HG03095 (cell line): Measurements from ENCODE around the gene THBS2.
"Not testable (repeated sequence)": the region's sequence is repeated elsewhere in the genome, so short reads cannot be mapped to it uniquely, and the experiment has no call there.

ENCODE experiments used
- ATAC-seq: cut with Tn5 transposase; IDR thresholded peaks from one replicate; pipeline ENCODE4 v1.9.1; 2021; ENCODE audit warnings: moderate library complexity; ENCODE audit not compliant: unreplicated experiment

The THBS2 gene

GRCh38 chr6:169186496-169187169 is 67.0 kb downstream of the THBS2 start:
- no peak for ATAC-seq

DNA sequence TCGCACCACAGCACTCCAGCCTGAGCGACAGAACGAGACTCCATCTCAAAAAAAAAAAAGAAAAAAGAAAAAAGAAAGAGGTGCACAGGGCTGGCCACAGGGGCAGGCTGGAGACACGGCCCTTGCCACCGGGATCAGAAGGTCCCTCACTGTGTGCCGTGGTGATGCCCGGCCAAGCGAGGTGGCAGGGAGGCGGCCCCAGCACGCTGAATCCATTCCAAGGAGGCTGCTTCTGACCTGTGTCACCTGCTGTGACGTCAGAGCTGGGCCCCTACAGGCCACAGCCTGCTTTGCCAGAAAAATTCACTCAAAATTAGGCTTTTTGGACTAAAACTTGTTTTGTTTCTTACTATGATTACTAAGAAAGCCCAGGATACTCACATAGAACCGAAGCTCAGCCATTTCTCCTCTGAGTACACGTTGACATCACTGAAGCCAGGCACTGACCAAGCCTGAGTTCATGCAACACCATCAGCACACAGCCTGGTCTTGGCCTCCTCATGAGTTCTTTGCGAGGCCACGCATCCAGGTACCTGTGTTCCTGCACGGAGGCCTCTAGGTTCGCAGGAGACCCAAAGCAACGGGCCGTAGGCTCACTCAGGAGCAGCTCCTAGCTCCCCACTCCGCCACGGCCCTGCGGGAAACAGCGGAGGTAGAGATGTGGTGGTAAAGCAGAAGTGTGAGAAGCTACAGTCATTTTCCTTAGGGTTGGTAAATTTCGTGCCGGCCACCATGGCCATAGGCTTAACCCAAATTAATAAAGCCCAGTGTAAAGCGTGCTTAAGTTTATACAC is 67.8 kb downstream of the THBS2 start:
- ATAC-seq = no peak

DNA sequence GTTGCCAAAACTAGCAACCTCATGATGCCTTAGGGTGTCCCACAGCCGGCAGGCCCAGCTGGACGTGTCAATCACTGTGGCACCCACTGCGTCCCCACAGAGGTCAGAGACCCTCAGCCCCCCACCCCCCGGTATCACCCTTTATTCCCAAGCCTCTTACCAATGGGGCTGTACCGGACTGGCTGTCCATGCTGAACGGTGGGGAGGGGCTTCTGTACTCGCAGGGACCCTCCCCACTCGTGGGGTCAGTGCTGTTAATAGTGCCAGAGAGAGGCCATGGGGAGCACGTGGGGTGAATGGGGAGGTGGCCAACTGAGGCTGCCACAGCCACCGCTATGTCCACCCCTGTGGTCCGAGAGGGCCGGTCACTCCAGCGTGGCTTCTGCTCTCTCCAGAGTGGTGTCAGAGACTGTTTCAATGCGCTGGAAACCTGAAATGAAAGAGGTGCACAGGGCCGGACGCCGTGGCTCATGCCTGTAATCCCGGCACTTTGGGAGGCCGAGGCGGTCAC is 68.6 kb downstream of the THBS2 start:
- ATAC-seq = no peak

- no peak for ATAC-seq
Measured at GRCh38 chr6:169184419-169184818, 69.2 kb downstream of the THBS2 start.

DNA sequence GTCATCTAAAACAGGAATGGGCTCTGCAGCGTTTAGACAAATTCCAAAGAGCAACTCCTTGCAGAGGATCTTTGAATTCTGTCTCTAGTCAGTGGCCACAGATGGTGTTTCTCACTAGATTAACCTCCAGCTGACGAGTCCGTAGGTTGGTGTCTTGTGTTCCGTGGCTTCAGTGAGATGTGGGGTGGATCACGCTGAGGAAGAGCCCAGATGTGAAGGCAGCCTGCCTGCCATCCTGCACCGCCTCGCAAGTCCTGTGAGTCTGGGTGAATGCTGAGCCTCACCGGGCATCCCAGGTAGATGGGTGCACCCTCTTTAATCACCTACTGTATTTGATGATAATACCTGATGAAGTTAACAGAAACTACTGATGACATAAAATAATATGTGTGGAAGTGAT is 70.4 kb downstream of the THBS2 start:
- no peak for ATAC-seq

- ATAC-seq = not testable (repeated sequence)
Measured at GRCh38 chr6:169179831-169180230, 73.8 kb downstream of the THBS2 start.

DNA sequence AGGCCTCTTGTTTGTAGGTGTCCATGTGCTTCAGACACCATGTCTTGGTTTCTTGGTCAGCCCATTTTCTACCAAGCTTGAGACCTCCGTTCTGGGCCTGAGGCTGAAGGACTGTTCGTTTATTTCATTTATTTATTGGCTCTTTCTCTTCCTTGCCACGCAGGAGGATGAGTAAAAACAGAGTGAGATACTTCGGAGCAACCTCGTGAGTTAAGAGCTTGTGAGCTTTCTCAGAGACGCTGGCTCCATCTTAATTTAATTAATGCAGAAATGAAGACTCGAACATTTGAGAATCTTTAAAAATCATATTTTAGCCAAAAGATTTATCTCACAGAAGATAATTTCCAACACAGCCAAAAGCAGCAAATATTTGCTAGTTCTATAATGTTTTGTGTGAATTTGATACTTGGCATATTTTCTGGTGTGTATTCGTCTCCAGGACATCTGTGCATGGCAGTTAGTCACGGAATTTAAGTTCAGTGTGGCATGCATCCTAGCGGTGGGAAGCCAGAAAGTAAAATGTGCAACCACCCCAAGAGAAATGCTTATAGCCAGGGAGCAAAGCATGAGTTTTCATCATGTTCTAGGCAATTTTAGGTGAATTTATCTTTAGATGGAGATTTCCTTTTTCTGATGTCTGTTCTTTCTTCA is 76.0 kb downstream of the THBS2 start:
- no peak for ATAC-seq

- no peak for ATAC-seq
Measured at GRCh38 chr6:169176361-169176991, 77.2 kb downstream of the THBS2 start.

GRCh38 chr6:169175360-169175887 is 78.2 kb downstream of the THBS2 start:
- ATAC-seq = no peak

DNA sequence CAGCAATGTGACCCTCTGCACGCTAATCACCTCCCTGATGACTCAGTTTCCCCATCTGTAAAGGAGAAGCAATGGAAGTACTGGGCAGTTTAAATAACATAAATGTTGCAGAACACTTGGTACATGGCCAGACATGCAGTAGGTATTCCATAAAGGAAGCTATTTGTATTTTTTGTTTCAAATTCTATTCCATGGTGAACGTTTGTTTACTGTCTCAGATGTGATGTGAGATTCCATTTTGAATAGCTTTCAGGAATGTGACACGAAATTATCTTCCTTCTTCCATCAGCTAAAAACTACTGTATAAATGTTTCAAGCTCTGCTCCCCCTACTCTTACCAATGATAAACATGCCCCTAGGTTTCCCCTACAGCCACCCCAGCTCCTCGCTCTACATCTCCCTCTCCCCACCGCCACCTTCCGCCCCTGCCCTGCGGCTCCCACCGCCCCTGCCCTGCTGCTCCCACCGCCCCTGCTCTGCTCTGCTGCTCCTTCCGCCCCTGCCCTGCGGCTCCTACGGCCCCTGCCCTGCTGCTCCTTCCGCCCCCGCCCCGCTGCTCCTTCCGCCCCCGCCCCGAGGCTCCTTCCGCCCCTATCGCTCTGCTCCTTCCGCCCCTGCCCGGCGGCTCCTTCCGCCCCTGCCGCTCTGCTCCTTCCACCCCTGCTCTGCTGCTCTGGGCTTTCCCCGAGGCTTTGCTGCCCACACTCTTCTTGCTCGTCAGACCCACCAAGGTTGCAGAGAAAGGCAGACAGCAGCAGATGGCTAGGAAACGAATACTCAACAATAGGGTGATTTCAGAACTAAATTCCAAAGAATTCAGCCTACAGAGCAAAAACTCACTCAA is 78.9 kb downstream of the THBS2 start:
- no peak for ATAC-seq

- ATAC-seq = no peak
Measured at GRCh38 chr6:169173532-169174268, 79.9 kb downstream of the THBS2 start.

DNA sequence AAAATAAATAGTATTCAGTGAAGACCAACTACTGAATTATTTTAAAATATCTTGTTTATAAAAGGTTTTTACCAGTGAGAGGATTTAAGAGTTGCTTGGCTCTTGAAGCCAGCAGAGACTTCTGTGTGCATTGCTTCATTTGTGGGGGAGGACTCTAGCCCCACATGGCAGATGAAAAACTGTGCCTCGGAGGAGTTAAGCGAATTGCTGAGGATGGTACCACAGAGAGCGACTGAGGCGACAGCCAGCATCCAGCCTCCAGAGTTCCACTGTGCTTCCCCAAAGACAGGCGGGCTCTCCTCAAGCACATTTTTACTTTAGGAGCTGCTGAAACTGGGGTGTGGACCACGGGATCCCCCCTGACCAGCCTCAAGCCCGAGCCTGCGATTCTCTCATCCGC is 80.7 kb downstream of the THBS2 start:
- ATAC-seq = no peak

DNA sequence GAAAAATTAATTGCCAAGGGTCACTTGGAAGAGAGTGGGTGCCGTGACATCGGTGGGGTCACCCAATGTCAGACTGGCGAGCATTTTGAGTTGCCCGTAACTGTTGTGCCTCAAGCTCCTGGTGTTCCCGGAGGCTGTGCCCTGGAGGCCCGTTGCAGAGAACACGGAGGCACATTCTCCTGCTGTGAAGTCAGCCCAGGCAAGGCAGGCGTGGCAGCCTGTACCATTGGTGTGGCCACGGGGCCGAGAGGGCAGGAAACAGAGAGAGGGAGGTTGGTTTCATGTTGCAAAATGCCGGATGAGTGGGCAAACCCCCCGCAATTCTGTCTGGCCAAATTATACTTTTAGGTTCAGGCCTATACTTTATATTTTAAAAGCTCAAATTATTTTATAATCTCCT is 81.2 kb downstream of the THBS2 start:
- ATAC-seq = no peak

GRCh38 chr6:169171951-169172350 is 81.7 kb downstream of the THBS2 start:
- no peak for ATAC-seq

DNA sequence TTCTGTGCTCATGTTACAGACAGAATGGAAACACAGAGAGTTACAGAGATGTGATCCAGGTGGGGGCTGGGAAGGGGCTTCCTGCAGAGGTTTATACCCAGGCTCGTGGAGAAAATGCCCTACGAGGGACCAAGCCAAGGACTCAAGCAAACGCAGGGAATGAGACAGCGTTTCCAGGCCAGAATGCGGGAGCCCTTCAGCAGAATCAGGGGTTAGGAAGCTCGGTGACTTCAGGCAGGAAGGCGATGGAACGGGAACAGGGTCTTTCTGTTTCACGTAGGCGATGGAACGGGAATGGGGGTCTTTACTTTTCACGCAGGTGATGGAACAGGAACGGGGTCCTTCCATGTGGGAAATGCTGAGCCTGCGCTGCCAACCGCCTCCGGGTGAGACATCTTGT is 82.6 kb downstream of the THBS2 start:
- no peak for ATAC-seq

DNA sequence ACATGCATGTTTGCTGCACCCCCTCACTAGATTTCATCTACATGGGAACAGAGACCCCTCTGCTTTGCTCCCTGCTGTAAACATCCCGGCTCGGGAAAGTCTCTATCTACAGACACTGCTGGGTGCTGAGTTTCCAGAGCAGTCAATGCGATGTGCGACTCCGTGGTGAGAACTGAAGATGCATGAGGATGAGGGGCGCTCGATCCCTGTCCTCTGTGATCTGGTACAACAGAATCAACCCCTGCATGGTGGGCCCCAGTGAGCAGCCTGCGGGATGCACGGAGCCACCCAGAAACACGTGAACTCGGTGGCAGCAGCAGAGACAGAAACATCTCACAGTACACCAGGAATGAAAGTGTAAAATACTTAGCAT is 83.1 kb downstream of the THBS2 start:
- ATAC-seq = no peak

- ATAC-seq = no peak
Measured at GRCh38 chr6:169169941-169170582, 83.6 kb downstream of the THBS2 start.

DNA sequence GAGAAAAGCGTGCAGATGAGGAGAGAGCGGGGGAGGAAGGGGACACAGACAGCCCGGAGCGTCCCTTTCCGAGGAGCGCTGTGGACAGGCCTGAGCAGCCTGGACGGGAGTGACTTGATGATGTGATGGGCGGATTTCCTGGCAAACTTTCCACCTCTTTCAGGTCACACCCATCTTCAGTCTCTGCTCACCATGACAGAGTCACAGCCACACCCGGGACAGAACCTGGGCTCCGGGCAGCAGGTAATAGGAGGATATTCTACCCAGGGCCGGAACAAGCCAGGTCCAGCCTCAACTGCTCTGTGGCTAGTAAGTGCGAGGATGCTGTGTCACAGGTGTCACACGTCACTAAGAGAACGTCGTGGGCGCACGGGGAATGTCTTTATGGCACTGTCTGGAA is 84.3 kb downstream of the THBS2 start:
- ATAC-seq = no peak

- ATAC-seq = no peak
Measured at GRCh38 chr6:169168706-169169105, 84.9 kb downstream of the THBS2 start.
